GM12801 (cell line): ENCODE data around the gene ARPIN.

Source experiments
- TF ChIP-seq, protein P1 (sequence below): IDR thresholded peaks from one replicate; pipeline ENCODE4 v1.5.1; 2011; ENCODE audit warnings: control low read depth; ENCODE audit not compliant: insufficient read length; ENCODE audit errors: extremely low read depth

Gene ARPIN

GRCh38 chr15:89852342-89852995, 60.3 kb downstream of the ARPIN start:
- TF ChIP-seq, protein P1, sequence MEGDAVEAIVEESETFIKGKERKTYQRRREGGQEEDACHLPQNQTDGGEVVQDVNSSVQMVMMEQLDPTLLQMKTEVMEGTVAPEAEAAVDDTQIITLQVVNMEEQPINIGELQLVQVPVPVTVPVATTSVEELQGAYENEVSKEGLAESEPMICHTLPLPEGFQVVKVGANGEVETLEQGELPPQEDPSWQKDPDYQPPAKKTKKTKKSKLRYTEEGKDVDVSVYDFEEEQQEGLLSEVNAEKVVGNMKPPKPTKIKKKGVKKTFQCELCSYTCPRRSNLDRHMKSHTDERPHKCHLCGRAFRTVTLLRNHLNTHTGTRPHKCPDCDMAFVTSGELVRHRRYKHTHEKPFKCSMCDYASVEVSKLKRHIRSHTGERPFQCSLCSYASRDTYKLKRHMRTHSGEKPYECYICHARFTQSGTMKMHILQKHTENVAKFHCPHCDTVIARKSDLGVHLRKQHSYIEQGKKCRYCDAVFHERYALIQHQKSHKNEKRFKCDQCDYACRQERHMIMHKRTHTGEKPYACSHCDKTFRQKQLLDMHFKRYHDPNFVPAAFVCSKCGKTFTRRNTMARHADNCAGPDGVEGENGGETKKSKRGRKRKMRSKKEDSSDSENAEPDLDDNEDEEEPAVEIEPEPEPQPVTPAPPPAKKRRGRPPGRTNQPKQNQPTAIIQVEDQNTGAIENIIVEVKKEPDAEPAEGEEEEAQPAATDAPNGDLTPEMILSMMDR = no peak

DNA sequence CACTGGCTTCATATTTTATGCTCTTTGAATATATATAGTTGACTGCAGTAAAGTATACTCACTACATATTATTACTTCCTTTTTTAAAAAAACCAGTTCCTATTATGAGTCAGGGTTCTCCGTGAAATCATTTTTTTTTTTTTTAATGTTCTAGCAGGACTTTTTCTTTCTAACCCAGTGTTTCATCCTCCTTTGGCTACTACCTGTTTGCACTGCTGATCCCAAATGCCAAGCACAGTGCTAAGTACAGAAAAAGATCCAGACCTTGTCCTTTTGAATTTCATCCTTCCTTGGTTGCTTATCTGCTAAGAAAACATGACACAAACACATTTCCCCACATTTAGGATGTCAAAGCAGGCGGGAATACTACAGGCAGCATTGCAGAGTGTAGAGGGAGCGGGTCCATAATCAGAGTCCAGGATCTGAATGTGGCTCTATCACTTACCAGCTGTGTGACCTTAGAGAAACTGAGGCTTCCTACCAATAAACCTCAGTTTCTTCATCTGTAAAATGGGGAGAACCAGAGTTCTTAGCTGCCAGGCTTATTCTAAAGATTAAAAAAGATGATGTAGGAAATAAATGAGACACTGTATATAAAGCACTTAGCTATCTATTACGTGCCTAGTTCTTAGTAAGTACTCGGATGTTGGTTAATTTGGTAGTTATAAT, 60.9 kb downstream of the ARPIN start:
- TF ChIP-seq, protein P1 = no peak

- TF ChIP-seq, protein P1 = no peak
Measured at GRCh38 chr15:89848970-89849292, 63.8 kb downstream of the ARPIN start.

DNA sequence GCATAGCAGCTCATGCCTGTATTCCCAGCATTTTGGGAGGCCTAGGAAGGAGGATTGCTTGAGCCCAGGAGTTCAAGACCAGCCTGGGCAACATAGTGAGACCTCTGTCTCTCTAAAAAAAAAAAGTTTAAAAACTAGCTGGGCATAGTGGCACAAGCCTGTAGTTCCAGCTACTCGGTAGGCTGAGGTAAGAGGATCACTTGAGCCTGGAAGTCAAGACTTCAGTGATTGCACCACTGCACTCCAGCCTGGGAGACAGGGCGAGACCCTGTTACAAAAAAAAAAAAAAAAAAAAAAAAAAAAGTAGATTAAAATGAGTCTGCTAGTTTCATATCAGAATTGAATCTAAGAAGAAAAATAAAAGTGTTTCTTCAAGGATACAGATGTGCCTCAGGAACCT, 65.7 kb downstream of the ARPIN start:
- TF ChIP-seq, protein P1 = no peak

DNA sequence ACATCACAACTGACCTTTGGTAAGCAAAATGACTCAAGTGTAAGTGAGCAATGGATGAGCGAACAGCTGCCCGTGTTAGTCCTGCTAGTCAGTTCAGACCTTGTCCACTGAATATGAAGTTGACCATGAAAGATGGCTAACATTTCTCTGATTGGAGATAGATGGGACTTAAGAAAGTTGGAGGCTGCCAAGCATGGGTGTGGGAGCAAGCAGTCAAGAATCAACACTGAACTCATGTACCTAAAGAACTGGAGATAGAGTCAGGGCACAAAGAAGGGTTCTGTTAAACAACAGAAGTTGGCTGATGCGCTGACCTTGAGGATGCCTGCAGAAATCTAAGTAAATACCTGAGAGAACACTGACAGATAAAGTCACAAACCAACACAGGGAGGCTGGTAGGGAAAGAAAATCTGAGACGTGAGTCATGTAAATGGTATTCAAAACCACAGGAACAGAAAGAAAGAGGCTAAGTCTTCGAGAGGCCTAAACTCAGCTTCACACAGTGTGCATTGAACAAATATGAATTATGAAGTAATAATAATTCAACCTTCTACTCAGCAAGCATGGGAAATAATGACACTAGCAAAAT, 67.4 kb downstream of the ARPIN start:
- TF ChIP-seq, protein P1 = no peak
